22Rv1 (cell line): ENCODE results near the gene UBXN2A.

Experiments
- H3K27ac ChIP-seq: fragments of 450-650 bp; 2 replicates; pipeline ENCODE4 v1.5.1; 2017
- ZFX ChIP-seq: fragments of 450-650 bp; IDR thresholded peaks from 2 replicates; pipeline ENCODE4 v1.6.1; 2017; ENCODE audit warnings: antibody characterized with exemption, borderline replicate concordance
- TF ChIP-seq, protein P1 (sequence below): fragments of 450-650 bp; IDR thresholded peaks from 2 replicates; pipeline ENCODE4 v1.5.1; 2017; ENCODE audit warnings: mild to moderate bottlenecking

Gene UBXN2A

DNA sequence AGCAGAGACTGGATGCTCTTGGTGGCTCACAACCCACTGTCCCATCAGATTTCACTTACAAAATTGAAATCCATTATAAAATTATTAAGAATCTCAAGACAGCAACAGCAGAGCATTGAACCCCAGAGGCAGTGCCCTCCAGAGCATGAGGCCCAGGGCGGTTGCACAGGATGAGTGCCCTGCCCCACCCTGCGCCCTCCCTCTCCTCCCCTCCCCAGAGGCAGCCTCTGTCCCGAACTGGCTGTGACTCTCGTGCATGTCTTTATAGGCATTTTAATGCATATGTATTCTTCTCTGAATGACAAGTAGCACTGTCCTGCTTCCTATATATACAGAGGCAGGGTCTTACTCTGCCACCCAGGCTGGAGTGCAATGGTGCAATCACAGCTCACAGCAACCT is 80.0 kb downstream of the UBXN2A start:
- H3K27ac ChIP-seq, result no peak overlapping the region
- TF ChIP-seq, protein P1, sequence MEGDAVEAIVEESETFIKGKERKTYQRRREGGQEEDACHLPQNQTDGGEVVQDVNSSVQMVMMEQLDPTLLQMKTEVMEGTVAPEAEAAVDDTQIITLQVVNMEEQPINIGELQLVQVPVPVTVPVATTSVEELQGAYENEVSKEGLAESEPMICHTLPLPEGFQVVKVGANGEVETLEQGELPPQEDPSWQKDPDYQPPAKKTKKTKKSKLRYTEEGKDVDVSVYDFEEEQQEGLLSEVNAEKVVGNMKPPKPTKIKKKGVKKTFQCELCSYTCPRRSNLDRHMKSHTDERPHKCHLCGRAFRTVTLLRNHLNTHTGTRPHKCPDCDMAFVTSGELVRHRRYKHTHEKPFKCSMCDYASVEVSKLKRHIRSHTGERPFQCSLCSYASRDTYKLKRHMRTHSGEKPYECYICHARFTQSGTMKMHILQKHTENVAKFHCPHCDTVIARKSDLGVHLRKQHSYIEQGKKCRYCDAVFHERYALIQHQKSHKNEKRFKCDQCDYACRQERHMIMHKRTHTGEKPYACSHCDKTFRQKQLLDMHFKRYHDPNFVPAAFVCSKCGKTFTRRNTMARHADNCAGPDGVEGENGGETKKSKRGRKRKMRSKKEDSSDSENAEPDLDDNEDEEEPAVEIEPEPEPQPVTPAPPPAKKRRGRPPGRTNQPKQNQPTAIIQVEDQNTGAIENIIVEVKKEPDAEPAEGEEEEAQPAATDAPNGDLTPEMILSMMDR, result no peak
- TF ChIP-seq ZFX, result no peak

DNA sequence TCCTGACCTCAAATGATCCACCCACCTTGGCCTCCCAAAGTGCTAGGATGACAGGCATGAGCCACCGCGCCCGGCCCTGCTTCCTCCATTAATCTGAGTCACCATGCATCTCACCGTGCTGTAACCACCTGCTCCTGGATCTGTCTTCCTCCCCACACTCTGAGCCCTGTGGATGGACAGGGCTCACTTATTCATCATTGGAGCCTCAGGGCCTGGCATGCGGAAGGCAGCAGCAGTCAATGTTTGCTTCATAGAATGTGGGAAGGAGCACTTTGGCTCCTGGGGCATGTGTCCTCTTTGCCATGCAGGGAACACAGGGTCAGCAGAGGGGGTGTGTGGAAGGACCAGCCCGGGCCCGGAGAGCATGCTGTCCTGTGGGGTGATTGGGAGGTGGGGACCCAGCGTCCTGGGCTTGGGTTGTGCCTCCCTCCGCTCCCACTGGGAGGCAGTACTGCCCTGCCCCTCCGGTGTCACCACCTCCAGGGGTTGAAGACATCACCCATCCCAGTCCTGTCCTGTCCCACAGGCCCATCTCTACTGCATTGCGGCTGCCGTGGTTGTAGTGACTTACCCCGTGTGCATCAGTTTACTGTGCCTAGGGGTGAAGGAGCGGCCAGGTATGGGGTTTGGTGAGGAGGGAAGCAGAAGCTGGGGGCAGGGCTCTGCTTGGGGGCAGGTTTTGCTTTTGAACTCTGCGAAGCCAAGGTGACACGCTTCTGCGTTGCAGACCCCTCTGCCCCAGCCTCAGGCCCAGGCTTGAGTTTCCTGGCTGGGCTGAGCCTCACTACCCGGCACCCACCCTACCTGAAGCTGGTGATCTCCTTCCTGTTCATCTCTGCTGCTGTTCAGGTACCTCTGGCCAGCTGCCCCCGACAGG is 81.1 kb downstream of the UBXN2A start:
- H3K27ac ChIP-seq, result no peak overlapping the region
- TF ChIP-seq ZFX, result no peak
- TF ChIP-seq, protein P1, result peak; percentile 37; the same call in 1 of the 2 replicates

DNA sequence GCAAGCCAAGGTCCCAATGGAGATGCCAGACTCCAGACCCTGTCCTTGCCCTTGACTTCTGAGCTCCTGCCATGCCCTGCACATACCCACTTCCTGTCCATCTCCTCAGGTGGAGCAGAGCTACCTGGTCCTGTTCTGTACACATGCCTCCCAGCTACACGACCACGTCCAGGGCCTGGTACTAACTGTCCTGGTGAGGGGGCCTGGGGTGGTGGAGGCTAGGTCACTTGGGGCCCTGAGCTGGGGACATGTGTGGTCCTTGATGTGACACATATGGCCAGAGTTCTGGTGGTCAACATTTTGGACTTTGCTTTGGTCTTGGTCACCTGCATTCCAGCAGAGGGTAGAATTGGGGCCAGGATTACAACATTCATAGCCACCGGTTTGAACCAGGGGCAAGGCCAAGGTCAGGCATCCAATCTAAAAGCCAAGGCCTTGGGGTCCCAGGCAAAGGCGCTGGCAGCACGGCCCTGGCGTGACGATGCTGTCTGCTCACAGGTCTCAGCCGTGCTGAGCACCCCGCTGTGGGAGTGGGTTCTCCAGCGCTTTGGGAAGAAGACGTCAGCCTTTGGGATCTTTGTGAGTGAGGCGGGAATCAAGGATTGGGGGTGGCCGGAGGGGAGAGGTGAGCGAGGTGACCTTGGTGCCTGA is 82.2 kb downstream of the UBXN2A start:
- TF ChIP-seq, protein P1, result no peak
- no peak for TF ChIP-seq ZFX

DNA sequence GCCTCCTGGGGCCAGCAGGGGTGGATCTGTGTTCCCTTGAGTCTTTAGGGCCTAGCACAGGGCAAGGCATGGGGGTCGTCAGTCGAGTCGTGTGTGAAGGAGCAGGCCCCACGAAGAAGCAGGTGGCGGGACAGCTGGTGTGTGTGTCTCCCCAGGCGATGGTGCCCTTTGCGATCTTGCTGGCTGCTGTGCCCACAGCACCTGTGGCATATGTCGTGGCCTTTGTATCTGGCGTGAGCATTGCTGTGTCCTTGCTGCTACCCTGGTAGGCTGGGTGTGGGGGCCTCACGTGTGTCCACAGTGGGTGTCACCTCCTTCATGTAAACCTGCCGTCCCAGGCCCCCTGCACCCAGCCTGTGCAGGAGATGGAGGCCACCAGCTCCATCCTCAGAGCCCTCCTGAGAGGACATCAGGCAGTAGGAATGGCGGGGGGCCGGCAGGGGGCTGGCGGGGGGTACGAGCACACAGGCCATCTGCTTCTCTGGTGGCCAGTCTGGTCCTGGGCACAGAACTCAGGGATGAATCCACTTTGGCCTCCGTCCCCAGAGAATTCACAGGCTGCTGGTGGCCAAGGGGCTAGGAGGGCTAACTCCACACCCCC is 82.8 kb downstream of the UBXN2A start:
- no peak overlapping the region for H3K27ac ChIP-seq
- TF ChIP-seq ZFX, result no peak
- TF ChIP-seq, protein P1, result no peak

More for the DNA sequence above, 82.2 kb downstream of the UBXN2A start:
- no peak overlapping the region for H3K27ac ChIP-seq

DNA sequence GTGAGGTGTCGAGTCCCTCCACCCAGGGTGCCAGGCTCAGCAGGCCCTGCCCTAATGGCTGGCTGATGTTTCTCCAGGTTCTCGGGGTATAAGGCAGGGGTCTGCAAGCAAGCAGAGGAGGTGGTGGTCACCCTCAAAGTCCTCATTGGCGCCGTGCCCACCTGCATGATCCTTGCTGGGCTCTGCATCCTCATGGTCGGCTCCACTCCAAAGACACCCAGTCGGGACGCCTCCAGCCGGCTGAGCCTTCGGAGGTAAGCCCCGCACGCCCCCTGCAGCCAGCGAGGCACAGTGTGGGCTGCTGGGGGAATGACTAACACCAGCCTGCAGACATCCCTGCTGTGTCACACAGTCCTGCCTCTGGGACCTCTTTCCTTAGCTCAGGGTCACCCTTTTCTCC is 83.8 kb downstream of the UBXN2A start:
- no peak overlapping the region for H3K27ac ChIP-seq
- TF ChIP-seq, protein P1, result no peak
- no peak for TF ChIP-seq ZFX

DNA sequence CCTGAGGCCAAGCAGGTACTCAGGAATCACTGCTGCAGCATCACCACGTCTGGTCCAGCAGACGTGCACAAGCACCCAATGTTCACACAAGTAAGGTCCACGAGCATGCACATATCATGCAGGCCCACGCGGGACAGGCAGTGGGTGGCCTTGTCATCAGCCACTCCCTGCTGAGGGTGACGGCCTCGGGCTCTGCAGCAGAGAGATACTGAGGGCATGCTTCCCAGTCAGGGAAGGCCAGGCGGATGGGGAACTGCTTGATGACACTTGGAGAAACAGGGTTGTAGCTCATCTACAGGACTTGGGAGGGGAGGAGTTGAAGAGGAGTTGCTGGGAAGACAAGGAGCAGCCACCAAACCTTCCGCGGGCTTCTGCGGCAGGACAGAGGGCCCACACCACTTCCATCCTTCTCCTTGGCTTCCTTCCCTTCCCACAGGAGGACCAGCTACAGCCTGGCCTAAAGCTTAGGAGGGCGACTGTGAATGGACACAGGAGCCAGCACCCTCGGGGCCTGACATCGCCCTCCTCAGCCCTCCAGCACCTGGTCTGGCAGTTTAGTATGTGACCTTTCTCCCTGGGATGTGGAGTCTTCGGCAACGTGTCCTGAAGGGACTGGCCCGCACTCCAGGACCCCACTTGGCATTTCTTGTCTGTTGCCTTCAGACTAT is 84.9 kb downstream of the UBXN2A start:
- TF ChIP-seq ZFX, result no peak
- TF ChIP-seq, protein P1, result no peak

More for the DNA sequence above, 84.9 kb downstream of the UBXN2A start:
- H3K27ac ChIP-seq, result no peak overlapping the region
